H9 (cell line): ENCODE data around the gene DLX2. TPM values are rescaled to one million over a fixed set of nuclear protein-coding genes. Genes with fewer than 3 reads are reported as not detected.

Experiments
- DNase-seq: peaks from one replicate; pipeline ENCODE4 v3.0.0-alpha.2; 2017
- H2AFZ ChIP-seq: one replicate; pipeline ENCODE4 v1.6.1; 2013; ENCODE audit warnings: mild to moderate bottlenecking, low read length, control low read depth, moderate library complexity
- H2AK5ac ChIP-seq: 2 replicates; pipeline ENCODE4 v1.6.1; 2013; ENCODE audit warnings: low read length, control low read depth, mixed read lengths; ENCODE audit not compliant: insufficient read length
- H2BK120ac ChIP-seq: one replicate; pipeline ENCODE4 v1.6.1; 2013; ENCODE audit warnings: low read depth, mild to moderate bottlenecking, low read length, control low read depth, inconsistent platforms; ENCODE audit not compliant: poor library complexity, severe bottlenecking
- H2BK12ac ChIP-seq: 2 replicates; pipeline ENCODE4 v1.6.1; 2013; ENCODE audit warnings: low read length, control low read depth, mixed read lengths, low read depth; ENCODE audit not compliant: insufficient read length
- H2BK15ac ChIP-seq: 2 replicates; pipeline ENCODE4 v1.6.1; 2013; ENCODE audit warnings: low read depth, low read length, control low read depth
- H2BK20ac ChIP-seq: one replicate; pipeline ENCODE4 v1.6.1; 2013; ENCODE audit warnings: low read depth, mild to moderate bottlenecking, low read length, control low read depth, inconsistent platforms; ENCODE audit not compliant: poor library complexity, severe bottlenecking
- H2BK5ac ChIP-seq: 2 replicates; pipeline ENCODE4 v1.6.1; 2013; ENCODE audit warnings: low read length, control low read depth, mixed read lengths; ENCODE audit not compliant: insufficient read length
- H3K14ac ChIP-seq: 2 replicates; pipeline ENCODE4 v1.6.1; 2013; ENCODE audit warnings: low read length, control low read depth; ENCODE audit not compliant: insufficient read depth
- H3K18ac ChIP-seq: 2 replicates; pipeline ENCODE4 v1.6.1; 2013; ENCODE audit warnings: low read depth, mild to moderate bottlenecking, mixed read lengths, low read length, control low read depth; ENCODE audit not compliant: insufficient read length
- H3K23ac ChIP-seq: 2 replicates; pipeline ENCODE4 v1.6.1; 2013; ENCODE audit warnings: low read length, control low read depth, mixed read lengths, low read depth; ENCODE audit not compliant: insufficient read length
- H3K23me2 ChIP-seq: 2 replicates; pipeline ENCODE4 v1.6.1; 2013; ENCODE audit warnings: low read depth, mild to moderate bottlenecking, mixed read lengths, low read length, control low read depth; ENCODE audit not compliant: insufficient read length, poor library complexity, severe bottlenecking
- H3K27ac ChIP-seq: 2 replicates; pipeline ENCODE4 v1.5.1; 2013; ENCODE audit warnings: low read length, control low read depth, mixed read lengths, low read depth; ENCODE audit not compliant: insufficient read length
- H3K27me3 ChIP-seq: 2 replicates; pipeline ENCODE4 v1.6.1; 2013; ENCODE audit warnings: low read length, control low read depth, inconsistent platforms; ENCODE audit not compliant: insufficient read depth
- H3K4ac ChIP-seq: 2 replicates; pipeline ENCODE4 v1.6.1; 2013; ENCODE audit warnings: low read depth, mild to moderate bottlenecking, control low read depth, inconsistent platforms, low read length, moderate library complexity
- H3K4me1 ChIP-seq: 2 replicates; pipeline ENCODE4 v1.6.1; 2013; ENCODE audit warnings: low read length, control low read depth, inconsistent platforms; ENCODE audit not compliant: insufficient read depth
- H3K4me2 ChIP-seq: 2 replicates; pipeline ENCODE4 v1.6.1; 2013; ENCODE audit warnings: low read length, control low read depth, mixed read lengths; ENCODE audit not compliant: insufficient read length, insufficient read depth
- H3K56ac ChIP-seq: 2 replicates; pipeline ENCODE4 v1.6.1; 2013; ENCODE audit warnings: low read depth, mild to moderate bottlenecking, mixed read lengths, low read length, control low read depth; ENCODE audit not compliant: insufficient read length
- H3K79me1 ChIP-seq: 2 replicates; pipeline ENCODE4 v1.6.1; 2013; ENCODE audit warnings: low read depth, mild to moderate bottlenecking, moderate library complexity, low read length, control low read depth, inconsistent platforms; ENCODE audit not compliant: insufficient read depth, poor library complexity, severe bottlenecking
- H3K79me2 ChIP-seq: 2 replicates; pipeline ENCODE4 v1.6.1; 2013; ENCODE audit warnings: low read length, control low read depth, inconsistent platforms; ENCODE audit not compliant: insufficient read depth
- H3K9ac ChIP-seq: 2 replicates; pipeline ENCODE4 v1.6.1; 2013; ENCODE audit warnings: low read length, control low read depth, mixed read lengths; ENCODE audit not compliant: insufficient read length; ENCODE audit errors: extremely low read depth
- H3K9me3 ChIP-seq: one replicate; pipeline ENCODE4 v1.6.1; 2013; ENCODE audit warnings: low read depth, low read length, inconsistent platforms; ENCODE audit not compliant: control insufficient read depth
- H3T11ph ChIP-seq: one replicate; pipeline ENCODE4 v1.6.1; 2013; ENCODE audit warnings: mild to moderate bottlenecking, low read length, control low read depth, inconsistent platforms
- H4K20me1 ChIP-seq: one replicate; pipeline ENCODE4 v1.6.1; 2013; ENCODE audit not compliant: control insufficient read depth, insufficient read length, insufficient read depth
- H4K5ac ChIP-seq: 2 replicates; pipeline ENCODE4 v1.6.1; 2013; ENCODE audit warnings: low read depth, mild to moderate bottlenecking, mixed read lengths, low read length, control low read depth; ENCODE audit not compliant: insufficient read length
- H4K8ac ChIP-seq: replicated peaks from 2 replicates; pipeline ENCODE4 v1.6.1; 2013; ENCODE audit warnings: low read length, control low read depth, mixed read lengths, low read depth; ENCODE audit not compliant: insufficient read length
- H4K91ac ChIP-seq: 2 replicates; pipeline ENCODE4 v1.6.1; 2013; ENCODE audit warnings: low read depth, mild to moderate bottlenecking, moderate library complexity, mixed read lengths, low read length, control low read depth; ENCODE audit not compliant: insufficient read length
- H3K27ac Mint-ChIP-seq, 3 experiments: 2 replicates in 2 of 3; 3 replicates in 1 of 3; pipeline ENCODE4 v1.8.0; 2020 to 2021; ENCODE audit warnings: mixed read lengths in 3 of 3, mild to moderate bottlenecking in 1 of 3, moderate library complexity in 1 of 3
- H3K27me3 Mint-ChIP-seq: 2 replicates; pipeline ENCODE4 v1.8.0; 2021; ENCODE audit warnings: low read depth, mild to moderate bottlenecking, moderate library complexity, mixed read lengths
- H3K36me3 Mint-ChIP-seq, 3 experiments: 2 replicates in 2 of 3; 3 replicates in 1 of 3; pipeline ENCODE4 v1.8.0; 2020 to 2021; ENCODE audit warnings: low read depth in 3 of 3, mixed read lengths in 3 of 3; ENCODE audit not compliant: insufficient read depth in 1 of 3
- H3K4me1 Mint-ChIP-seq, 2 experiments: 2 replicates each; pipeline ENCODE4 v1.8.0; 2020; ENCODE audit warnings: mixed read lengths in 2 of 2
- H3K4me3 Mint-ChIP-seq, 2 experiments: 2 replicates in 1 of 2; 3 replicates in 1 of 2; pipeline ENCODE4 v1.8.0; 2020 to 2021; ENCODE audit warnings: mild to moderate bottlenecking in 2 of 2, mixed read lengths in 2 of 2, moderate library complexity in 1 of 2
- H3K9me3 Mint-ChIP-seq, 2 experiments: 2 replicates in 1 of 2; 3 replicates in 1 of 2; pipeline ENCODE4 v1.8.0; 2020; ENCODE audit warnings: mild to moderate bottlenecking in 2 of 2, mixed read lengths in 2 of 2, moderate library complexity in 1 of 2
- WGBS: extraction: QIAGEN DNeasy Blood & Tissue Kit; methylation state at CpG from one replicate; pipeline ENCODE4 v1.1.7; 2013; ENCODE audit warnings: missing lambda C conversion rate, low lambda C conversion rate, mixed read lengths; ENCODE audit not compliant: insufficient read length; ENCODE audit errors: extremely low coverage; 5-methylcytosine and 5-hydroxymethylcytosine counted together
- total RNA-seq: library from RNA; stranded (reverse); gene quantifications from 2 replicates; pipeline ENCODE4 v1.2.1, GENCODE V29; 2021
- TF ChIP-seq, protein P1 (sequence below): fragments of 200-600 bp; sonication (generic); conservative IDR thresholded peaks from 3 replicates; pipeline ENCODE4 v1.8.0; 2021; ENCODE audit warnings: antibody characterized with exemption, mild to moderate bottlenecking

Gene DLX2
- total RNA-seq, 1 experiment from 2014 or later, result not detected

DNA sequence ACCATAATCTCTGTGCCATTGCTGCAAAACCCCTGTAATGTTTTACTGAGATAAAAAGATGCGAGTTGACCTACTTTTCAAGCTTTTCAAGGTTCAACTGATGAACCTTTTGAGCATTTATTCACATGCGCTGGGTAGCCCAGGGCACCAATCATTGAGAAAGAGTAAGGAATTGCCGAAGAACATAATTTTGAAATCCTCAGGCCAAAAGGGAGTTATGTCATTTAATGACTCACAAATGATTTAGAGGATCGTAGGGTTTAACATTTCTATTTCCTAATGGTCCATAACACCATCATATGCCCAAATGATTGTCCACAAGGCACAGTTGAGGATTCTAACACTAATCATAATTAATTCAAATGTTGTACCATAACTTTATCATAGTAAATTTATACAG lies 37.6 kb downstream of the DLX2 start:
- no peaks in the 10 kb centered on the region for H3K9me3 Mint-ChIP-seq
- H3K27ac Mint-ChIP-seq, result no peak overlapping the region
- Histone ChIP-seq H4K20me1 (no peaks in the 10 kb centered on the region), H3K4ac (no peak overlapping the region), H3K14ac (no peak overlapping the region), H3K9me3 (no peaks in the 10 kb centered on the region), H2AFZ (no peak overlapping the region), H2BK120ac (no peak overlapping the region), H3K23ac (no peak overlapping the region), H2BK15ac (no peak overlapping the region), H2BK5ac (no peak overlapping the region), H2AK5ac (no peak overlapping the region), H3K23me2 (no peaks in the 10 kb centered on the region), H3K79me2 (no peaks in the 10 kb centered on the region), H3K27ac (no peak overlapping the region), H4K8ac (no peak overlapping the region), H3K27me3 (no peaks in the 10 kb centered on the region), H3K4me2 (no peak overlapping the region), H3T11ph (no peak overlapping the region), H3K56ac (no peak overlapping the region), H3K9ac (no peak overlapping the region), H3K79me1 (no peaks in the 10 kb centered on the region), H2BK12ac (no peak overlapping the region), H4K5ac (no peak overlapping the region), H4K91ac (no peak overlapping the region), H2BK20ac (no peak overlapping the region), H3K4me1 (no peaks in the 10 kb centered on the region), H3K18ac (no peak overlapping the region)
- H3K27me3 Mint-ChIP-seq, result no peaks in the 10 kb centered on the region
- TF ChIP-seq, protein P1, sequence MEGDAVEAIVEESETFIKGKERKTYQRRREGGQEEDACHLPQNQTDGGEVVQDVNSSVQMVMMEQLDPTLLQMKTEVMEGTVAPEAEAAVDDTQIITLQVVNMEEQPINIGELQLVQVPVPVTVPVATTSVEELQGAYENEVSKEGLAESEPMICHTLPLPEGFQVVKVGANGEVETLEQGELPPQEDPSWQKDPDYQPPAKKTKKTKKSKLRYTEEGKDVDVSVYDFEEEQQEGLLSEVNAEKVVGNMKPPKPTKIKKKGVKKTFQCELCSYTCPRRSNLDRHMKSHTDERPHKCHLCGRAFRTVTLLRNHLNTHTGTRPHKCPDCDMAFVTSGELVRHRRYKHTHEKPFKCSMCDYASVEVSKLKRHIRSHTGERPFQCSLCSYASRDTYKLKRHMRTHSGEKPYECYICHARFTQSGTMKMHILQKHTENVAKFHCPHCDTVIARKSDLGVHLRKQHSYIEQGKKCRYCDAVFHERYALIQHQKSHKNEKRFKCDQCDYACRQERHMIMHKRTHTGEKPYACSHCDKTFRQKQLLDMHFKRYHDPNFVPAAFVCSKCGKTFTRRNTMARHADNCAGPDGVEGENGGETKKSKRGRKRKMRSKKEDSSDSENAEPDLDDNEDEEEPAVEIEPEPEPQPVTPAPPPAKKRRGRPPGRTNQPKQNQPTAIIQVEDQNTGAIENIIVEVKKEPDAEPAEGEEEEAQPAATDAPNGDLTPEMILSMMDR, result no peak
- no CpG with 5 or more reads among the region's 4 CpGs for WGBS
- 0 out of 4 replicates have a peak, but pooled peaks cover 0 to 2% of the 10 kb centered on the region in 2 experiments for H3K4me1 Mint-ChIP-seq
- peaks cover 0 to 4% (median 0%) of the 10 kb centered on the region in 3 experiments; a peak in 2 of 7 replicates for H3K36me3 Mint-ChIP-seq
- DNase-seq, result no peak
- H3K4me3 Mint-ChIP-seq, result no peak overlapping the region
